Stimulated activated CD4-positive, alpha-beta T cell treated with anti-CD3 and anti-CD28 coated beads, TNF-alpha, amount 100 ng/mL, for 4 hours (primary cell): Measurements from ENCODE around the gene PDE9A.
"Not testable (repeated sequence)": the region's sequence is repeated elsewhere in the genome, so short reads cannot be mapped to it uniquely, and the experiment has no call there.

Experiments
- DNase-seq, 3 experiments: peaks; one replicate each; pipeline ENCODE4 v3.0.0-alpha.2; 2020; ENCODE audit warnings: low read depth in 3 of 3

Gene PDE9A

GRCh38 chr21:42653231-42654061 lies at the start of gene PDE9A:
TSS of gene PDE9A (plus strand) at chr21:42653621. CDS start at chr21:42653815, 194 bp downstream.
- peak in 1 of 3 experiments; percentile 9 for DNase-seq

- no peak for DNase-seq
Measured at GRCh38 chr21:42607102-42607501, 46.3 kb upstream of the PDE9A start.

- DNase-seq = no peak
Measured at GRCh38 chr21:42607525-42608102, 45.8 kb upstream of the PDE9A start.

- DNase-seq = no peak
Measured at GRCh38 chr21:42608446-42608845, 45.0 kb upstream of the PDE9A start.

- no peak for DNase-seq
Measured at GRCh38 chr21:42609811-42610210, 43.6 kb upstream of the PDE9A start.

GRCh38 chr21:42611852-42612251 lies 41.6 kb upstream of the PDE9A start:
- DNase-seq = no peak

- no peak for DNase-seq
Measured at GRCh38 chr21:42612390-42612789, 41.0 kb upstream of the PDE9A start.

- no peak for DNase-seq
Measured at GRCh38 chr21:42613756-42614155, 39.7 kb upstream of the PDE9A start.

- peak in 1 of 3 experiments; percentile 17 for DNase-seq
Measured at GRCh38 chr21:42614396-42614795, 39.0 kb upstream of the PDE9A start.

GRCh38 chr21:42614811-42615351 lies 38.5 kb upstream of the PDE9A start:
- DNase-seq = peak; percentile 23 to 27 (median 24)

- DNase-seq = not testable (repeated sequence)
Measured at GRCh38 chr21:42615377-42615776, 38.0 kb upstream of the PDE9A start.

GRCh38 chr21:42615924-42616323 lies 37.5 kb upstream of the PDE9A start:
- no peak for DNase-seq

GRCh38 chr21:42616446-42616845 lies 37.0 kb upstream of the PDE9A start:
- no peak for DNase-seq

GRCh38 chr21:42616941-42617340 lies 36.5 kb upstream of the PDE9A start:
- DNase-seq = no peak

GRCh38 chr21:42617486-42617885 lies 35.9 kb upstream of the PDE9A start:
- DNase-seq = no peak

- DNase-seq = no peak
Measured at GRCh38 chr21:42618707-42619102, 34.7 kb upstream of the PDE9A start.

GRCh38 chr21:42619166-42619565 lies 34.3 kb upstream of the PDE9A start:
- no peak for DNase-seq

GRCh38 chr21:42619841-42620240 lies 33.6 kb upstream of the PDE9A start:
- DNase-seq = no peak

- no peak for DNase-seq
Measured at GRCh38 chr21:42621166-42621818, 32.1 kb upstream of the PDE9A start.

- DNase-seq = no peak
Measured at GRCh38 chr21:42621819-42622177, 31.6 kb upstream of the PDE9A start.

GRCh38 chr21:42622284-42622683 lies 31.1 kb upstream of the PDE9A start:
- no peak for DNase-seq

- DNase-seq = no peak
Measured at GRCh38 chr21:42623694-42624093, 29.7 kb upstream of the PDE9A start.
